ES-I3 (cell line): Measurements from ENCODE around the gene PHACTR3.

ENCODE experiments used
- H3K36me3 ChIP-seq: 2 replicates; pipeline ENCODE4 v1.6.1; 2013; ENCODE audit warnings: mild to moderate bottlenecking, low read length, control low read depth, moderate library complexity; ENCODE audit not compliant: insufficient read depth
- H3K4me1 ChIP-seq: 2 replicates; pipeline ENCODE4 v1.6.1; 2013; ENCODE audit warnings: mild to moderate bottlenecking, control low read depth, low read length; ENCODE audit not compliant: insufficient read depth
- H3K9ac ChIP-seq: 2 replicates; pipeline ENCODE4 v1.6.1; 2013; ENCODE audit warnings: low read depth, mild to moderate bottlenecking, low read length, moderate library complexity
- H3K9me3 ChIP-seq: 2 replicates; pipeline ENCODE4 v1.6.1; 2013; ENCODE audit warnings: mild to moderate bottlenecking, low read length, moderate library complexity; ENCODE audit not compliant: control insufficient read depth, insufficient read depth

PHACTR3 gene

GRCh38 chr20:59816146-59816738 is 211.9 kb downstream of the PHACTR3 start:
- Histone ChIP-seq H3K4me1 (no peaks in the 10 kb centered on the region), H3K9ac (no peak overlapping the region), H3K9me3 (no peaks in the 10 kb centered on the region), H3K36me3 (no peaks in the 10 kb centered on the region)

- no peak overlapping the region for H3K9ac ChIP-seq
- no peaks in the 10 kb centered on the region for H3K9me3 ChIP-seq
- no peaks in the 10 kb centered on the region; the same call in 1 of the 2 replicates for H3K4me1 ChIP-seq
- H3K36me3 ChIP-seq, result no peaks in the 10 kb centered on the region
These were observed 213.1 kb downstream of the PHACTR3 start for GRCh38 chr20:59817406-59817805.

- Histone ChIP-seq H3K4me1 (no peaks in the 10 kb centered on the region; the same call in 1 of the 2 replicates), H3K36me3 (no peaks in the 10 kb centered on the region), H3K9ac (no peak overlapping the region), H3K9me3 (no peaks in the 10 kb centered on the region)
These were observed 213.7 kb downstream of the PHACTR3 start for GRCh38 chr20:59817846-59818615.

- Histone ChIP-seq H3K4me1 (no peaks in the 10 kb centered on the region; the same call in 1 of the 2 replicates), H3K9ac (no peak overlapping the region), H3K36me3 (no peaks in the 10 kb centered on the region), H3K9me3 (no peaks in the 10 kb centered on the region)
These were observed 214.6 kb downstream of the PHACTR3 start for GRCh38 chr20:59818911-59819310.

DNA sequence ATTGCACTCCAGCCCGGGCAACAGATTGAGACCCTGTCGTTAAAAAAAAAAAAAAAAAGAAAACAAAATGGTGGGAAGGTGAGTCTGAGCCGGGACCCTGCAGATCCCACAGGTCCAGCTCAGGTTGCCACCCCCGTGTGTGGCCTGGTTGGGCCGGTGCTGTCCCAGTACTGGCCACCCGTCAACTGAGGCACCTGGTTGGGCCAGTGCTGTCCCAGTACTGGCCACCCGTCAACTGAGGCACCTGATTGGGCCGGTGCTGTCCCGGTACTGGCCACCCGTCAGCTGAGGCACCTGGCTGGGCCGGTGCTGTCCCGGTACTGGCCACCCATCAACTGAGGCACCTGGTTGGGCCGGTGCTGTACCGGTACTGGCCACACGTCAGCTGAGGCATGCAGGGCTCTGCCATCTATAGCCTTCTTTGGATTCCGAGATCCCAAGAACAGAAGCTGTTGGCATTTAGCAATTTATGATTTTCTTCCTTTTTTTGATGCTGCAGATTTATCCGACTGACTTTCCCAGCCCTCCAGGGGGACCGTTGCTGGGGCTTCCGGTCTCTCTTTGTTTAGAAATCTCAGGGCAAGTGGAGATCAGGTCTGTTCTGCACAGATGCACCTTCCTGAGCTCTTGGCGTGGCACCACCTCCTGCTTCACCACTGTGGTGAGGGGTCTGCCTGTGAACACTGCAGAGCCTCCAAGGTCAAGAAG is 215.3 kb downstream of the PHACTR3 start:
- H3K4me1 ChIP-seq, result no peaks in the 10 kb centered on the region; the same call in 1 of the 2 replicates
- H3K9me3 ChIP-seq, result no peaks in the 10 kb centered on the region
- H3K36me3 ChIP-seq, result no peaks in the 10 kb centered on the region
- H3K9ac ChIP-seq, result no peak overlapping the region

- Histone ChIP-seq H3K9me3 (no peaks in the 10 kb centered on the region), H3K36me3 (no peaks in the 10 kb centered on the region), H3K9ac (no peak overlapping the region), H3K4me1 (no peaks in the 10 kb centered on the region; the same call in 1 of the 2 replicates)
These were observed 216.1 kb downstream of the PHACTR3 start for GRCh38 chr20:59820204-59821041.

GRCh38 chr20:59821201-59821600 is 216.9 kb downstream of the PHACTR3 start:
- Histone ChIP-seq H3K36me3 (no peaks in the 10 kb centered on the region), H3K4me1 (no peaks in the 10 kb centered on the region; the same call in 1 of the 2 replicates), H3K9ac (no peak overlapping the region), H3K9me3 (no peaks in the 10 kb centered on the region)

DNA sequence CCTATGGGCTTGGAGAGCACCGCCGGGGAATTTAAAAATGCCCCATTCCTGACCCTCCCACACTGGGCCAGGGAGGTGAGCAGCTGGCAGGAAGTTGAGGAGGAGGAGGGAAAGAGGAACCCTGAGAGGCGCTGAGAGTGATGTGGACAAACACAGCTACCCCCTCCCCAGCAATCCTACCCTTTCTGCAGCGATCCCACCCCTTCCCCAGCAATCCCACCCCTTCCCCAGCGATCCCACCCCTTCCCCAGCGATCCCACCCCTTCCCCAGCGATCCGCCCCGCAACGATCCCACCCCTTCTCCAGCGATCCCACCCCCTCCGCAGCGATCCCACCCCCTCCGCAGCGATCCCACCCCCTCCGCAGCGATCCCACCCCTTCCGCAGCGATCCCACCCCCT is 217.4 kb downstream of the PHACTR3 start:
- H3K36me3 ChIP-seq, result no peaks in the 10 kb centered on the region
- H3K4me1 ChIP-seq, result no peaks in the 10 kb centered on the region; the same call in 1 of the 2 replicates
- H3K9me3 ChIP-seq, result no peaks in the 10 kb centered on the region
- no peak overlapping the region for H3K9ac ChIP-seq

- Histone ChIP-seq H3K36me3 (no peaks in the 10 kb centered on the region), H3K4me1 (no peaks in the 10 kb centered on the region; the same call in 1 of the 2 replicates), H3K9me3 (no peaks in the 10 kb centered on the region), H3K9ac (no peak overlapping the region)
These were observed 218.1 kb downstream of the PHACTR3 start for GRCh38 chr20:59822291-59823029.

DNA sequence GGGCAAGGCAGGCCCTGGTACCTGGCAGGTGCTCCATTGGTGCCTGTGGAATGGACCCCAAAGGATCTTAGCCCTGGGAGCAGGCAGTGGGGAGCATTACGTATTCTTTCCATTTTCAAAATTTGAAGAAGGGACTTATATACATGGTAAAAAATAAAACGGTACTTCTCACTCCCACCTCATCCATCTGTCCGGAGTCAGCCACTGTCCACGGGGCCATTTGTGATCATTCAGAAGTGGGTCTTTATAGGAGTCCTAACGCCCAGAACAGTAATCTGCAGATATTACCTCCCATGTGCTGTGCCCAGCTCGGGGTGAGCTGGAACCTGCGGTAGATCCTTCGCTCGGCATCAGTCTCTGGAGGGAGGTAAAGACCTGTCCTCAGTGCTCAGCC is 218.7 kb downstream of the PHACTR3 start:
- no peaks in the 10 kb centered on the region for H3K36me3 ChIP-seq

GRCh38 chr20:59823491-59824259 is 219.3 kb downstream of the PHACTR3 start:
- Histone ChIP-seq H3K9ac (no peak overlapping the region), H3K9me3 (no peaks in the 10 kb centered on the region), H3K4me1 (no peaks in the 10 kb centered on the region; the same call in 1 of the 2 replicates), H3K36me3 (no peaks in the 10 kb centered on the region)

More for the DNA sequence above, 218.7 kb downstream of the PHACTR3 start:
- Histone ChIP-seq H3K4me1 (no peaks in the 10 kb centered on the region; the same call in 1 of the 2 replicates), H3K9ac (no peak overlapping the region), H3K9me3 (no peaks in the 10 kb centered on the region)

DNA sequence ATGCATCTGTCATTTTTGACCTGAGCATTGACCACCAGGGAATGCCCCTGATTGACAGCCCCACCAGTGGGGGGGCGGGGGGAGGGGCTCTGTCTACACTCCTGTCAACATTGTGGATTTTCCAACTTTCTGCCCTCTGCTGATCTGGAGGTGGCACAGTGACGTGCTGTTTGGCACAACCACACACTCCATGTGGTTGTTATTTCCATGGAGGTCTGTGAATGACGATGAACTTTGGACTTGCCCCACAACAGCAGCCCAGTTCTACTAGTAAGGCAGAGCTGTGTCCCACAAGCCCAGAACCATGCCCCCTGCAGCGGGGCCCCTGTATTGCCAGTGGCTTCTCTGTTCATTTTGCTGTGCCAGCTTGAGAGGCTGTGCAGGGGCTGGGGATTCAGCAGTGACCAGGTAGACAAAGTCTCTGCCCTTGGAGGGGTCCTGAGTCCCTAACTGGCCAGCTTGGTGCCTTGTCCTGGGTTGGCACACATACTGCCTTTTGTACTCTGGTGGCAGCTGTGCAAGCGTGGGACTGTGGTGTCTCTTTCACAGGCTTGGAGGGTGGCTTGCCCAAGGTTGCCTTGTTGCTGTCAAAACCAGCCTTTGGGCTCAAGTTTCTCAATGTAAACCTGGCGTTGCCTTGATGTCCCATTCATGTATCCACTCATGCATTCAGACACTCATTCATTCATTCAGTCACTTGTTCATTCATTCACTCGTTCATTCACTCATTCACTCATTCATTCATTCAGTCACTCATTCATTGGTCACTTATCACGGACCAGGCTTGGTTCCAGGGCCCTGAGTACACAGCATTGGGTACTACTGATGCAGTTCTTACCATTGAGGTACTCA is 220.6 kb downstream of the PHACTR3 start:
- H3K9ac ChIP-seq, result no peak overlapping the region
- no peaks in the 10 kb centered on the region for H3K9me3 ChIP-seq
- no peaks in the 10 kb centered on the region for H3K36me3 ChIP-seq
- H3K4me1 ChIP-seq, result no peaks in the 10 kb centered on the region; the same call in 1 of the 2 replicates
